HepG2 (cell line): ENCODE results near the gene PDGFA. TPM values are rescaled to one million over a fixed set of nuclear protein-coding genes. Genes with fewer than 3 reads are reported as not detected.

ENCODE experiments used
- ASH2L ChIP-seq: fragments of 300-600, 200-600 bp; sonication (generic); IDR thresholded peaks from 2 replicates; pipeline ENCODE4 v1.7.0; 2017; ENCODE audit warnings: low read depth, mild to moderate bottlenecking, moderate library complexity, mixed read lengths, low read length; ENCODE audit not compliant: insufficient read length
- BHLHE40 ChIP-seq: IDR thresholded peaks from 2 replicates; pipeline ENCODE4 v1.6.1; 2011; ENCODE audit warnings: low read length, improper control_type of control experiment
- CBX2 ChIP-seq, 2 experiments: fragments of 200-600 bp in 1 of 2; sonication (generic); formaldehyde crosslinking in 1 of 2; IDR thresholded peaks; 2 replicates each; pipeline versions ENCODE4 v1.7.0 to v1.8.1; 2018 to 2022; ENCODE audit warnings: low read depth in 2 of 2, low read length in 1 of 2, mild to moderate bottlenecking in 1 of 2, missing genetic modification reagents in 1 of 2
- FOXO1 ChIP-seq: sonication (generic); formaldehyde crosslinking; IDR thresholded peaks from 2 replicates; pipeline ENCODE4 v1.4.0; 2020; ENCODE audit warnings: missing genetic modification reagents
- FOXP1 ChIP-seq, 2 experiments: fragments of 450-650 bp in 1 of 2; IDR thresholded peaks; 2 replicates each; pipeline ENCODE4 v1.6.1; 2017 to 2018; ENCODE audit warnings: antibody characterized with exemption in 1 of 2
- GABPB1 ChIP-seq: IDR thresholded peaks from 2 replicates; pipeline ENCODE4 v1.6.1; 2016; ENCODE audit warnings: mild to moderate bottlenecking, missing genetic modification reagents, moderate library complexity, missing compliant biosample characterization
- HOXD1 ChIP-seq: sonication (generic); formaldehyde crosslinking; IDR thresholded peaks from 2 replicates; pipeline ENCODE4 v1.5.0; 2020; ENCODE audit warnings: missing genetic modification reagents
- RAD21 ChIP-seq: fragments of 450-650 bp; formaldehyde crosslinking; IDR thresholded peaks from 2 replicates; pipeline ENCODE4 v1.5.0; 2020; ENCODE audit warnings: mild to moderate bottlenecking
- REL ChIP-seq: sonication (generic); formaldehyde crosslinking; conservative IDR thresholded peaks from 2 replicates; pipeline ENCODE4 v1.8.0; 2022; ENCODE audit warnings: mild to moderate bottlenecking, missing genetic modification reagents, moderate library complexity
- RXRB ChIP-seq: IDR thresholded peaks from 2 replicates; pipeline ENCODE4 v1.6.1; 2016; ENCODE audit warnings: borderline replicate concordance, missing genetic modification reagents, missing compliant biosample characterization
- STAG1 ChIP-seq: sonication (generic); formaldehyde crosslinking; IDR thresholded peaks from 2 replicates; pipeline ENCODE4 v1.4.0; 2020; ENCODE audit warnings: missing genetic modification reagents
- TAF1 ChIP-seq: sonication (generic); formaldehyde crosslinking; IDR thresholded peaks from 2 replicates; pipeline ENCODE4 v1.4.0; 2020; ENCODE audit warnings: missing genetic modification reagents
- U2AF2 ChIP-seq: fragments of 200-400 bp; formaldehyde crosslinking; IDR thresholded peaks from 2 replicates; pipeline ENCODE4 v1.6.1; 2017; ENCODE audit warnings: low read depth, mild to moderate bottlenecking, low read length
- ZBTB21 ChIP-seq: sonication (generic); formaldehyde crosslinking; IDR thresholded peaks from 2 replicates; pipeline ENCODE4 v1.4.0; 2020; ENCODE audit warnings: missing genetic modification reagents
- ZNF282 ChIP-seq: fragments of 450-650 bp; IDR thresholded peaks from 2 replicates; pipeline ENCODE4 v1.6.1; 2018; ENCODE audit not compliant: partially characterized antibody
- ZNF451 ChIP-seq: sonication (generic); formaldehyde crosslinking; IDR thresholded peaks from 2 replicates; pipeline ENCODE4 v1.5.0; 2020; ENCODE audit warnings: mild to moderate bottlenecking, missing genetic modification reagents
- ZNF558 ChIP-seq: sonication (generic); formaldehyde crosslinking; IDR thresholded peaks from 2 replicates; pipeline ENCODE4 v1.9.0; 2022; ENCODE audit warnings: mild to moderate bottlenecking, missing genetic modification reagents, borderline replicate concordance
- ZNF782 ChIP-seq: sonication (generic); formaldehyde crosslinking; IDR thresholded peaks from 2 replicates; pipeline ENCODE4 v1.4.0; 2020; ENCODE audit warnings: missing genetic modification reagents, mild to moderate bottlenecking, borderline replicate concordance
- ZSCAN9 ChIP-seq: IDR thresholded peaks from 2 replicates; pipeline ENCODE4 v1.6.1; 2016; ENCODE audit warnings: borderline replicate concordance
- polyA plus RNA-seq, 8 experiments: library from polyadenylated mRNA; depleted of rRNA in 3 of 8; stranded (reverse) in 7 of 8; unstranded in 1 of 8; fragments of >200 nt; fragmentation: Illumina TruSeq in 4 of 8; extraction: Trizol in 4 of 8; gene quantifications; 2 replicates each; pipeline versions ENCODE4 v1.2.1 to v1.2.3, GENCODE V29; 2011 to 2016; ENCODE audit warnings: low read depth in 4 of 8, missing spikeins in 1 of 8, mixed read lengths in 1 of 8; ENCODE audit not compliant: insufficient read depth in 1 of 8
- total RNA-seq, 5 experiments: library from RNA; depleted of rRNA; stranded (reverse); fragments of >200 nt; fragmentation: Illumina TruSeq; extraction: Trizol; gene quantifications; 2 replicates each; pipeline ENCODE4 v1.2.3, GENCODE V29; 2016; ENCODE audit warnings: low read depth in 1 of 5
- TF ChIP-seq, protein P1 (sequence below): sonication (generic); formaldehyde crosslinking; IDR thresholded peaks from 2 replicates; pipeline ENCODE4 v1.4.0; 2020; ENCODE audit warnings: missing genetic modification reagents
- TF ChIP-seq, protein P2 (sequence below): IDR thresholded peaks from 2 replicates; pipeline ENCODE4 v1.6.1; 2016; ENCODE audit warnings: missing genetic modification reagents, missing compliant biosample characterization
- TF ChIP-seq, protein P3 (sequence below): sonication (generic); formaldehyde crosslinking; IDR thresholded peaks from 2 replicates; pipeline ENCODE4 v1.9.0; 2021; ENCODE audit warnings: mild to moderate bottlenecking, missing genetic modification reagents

Gene PDGFA
- total and polyA plus RNA-seq, 2 of the 13 experiments (the other 11 are each of a cell fraction or from before 2014, with no cell fraction given) = 1.5 to 3.4 TPM

DNA sequence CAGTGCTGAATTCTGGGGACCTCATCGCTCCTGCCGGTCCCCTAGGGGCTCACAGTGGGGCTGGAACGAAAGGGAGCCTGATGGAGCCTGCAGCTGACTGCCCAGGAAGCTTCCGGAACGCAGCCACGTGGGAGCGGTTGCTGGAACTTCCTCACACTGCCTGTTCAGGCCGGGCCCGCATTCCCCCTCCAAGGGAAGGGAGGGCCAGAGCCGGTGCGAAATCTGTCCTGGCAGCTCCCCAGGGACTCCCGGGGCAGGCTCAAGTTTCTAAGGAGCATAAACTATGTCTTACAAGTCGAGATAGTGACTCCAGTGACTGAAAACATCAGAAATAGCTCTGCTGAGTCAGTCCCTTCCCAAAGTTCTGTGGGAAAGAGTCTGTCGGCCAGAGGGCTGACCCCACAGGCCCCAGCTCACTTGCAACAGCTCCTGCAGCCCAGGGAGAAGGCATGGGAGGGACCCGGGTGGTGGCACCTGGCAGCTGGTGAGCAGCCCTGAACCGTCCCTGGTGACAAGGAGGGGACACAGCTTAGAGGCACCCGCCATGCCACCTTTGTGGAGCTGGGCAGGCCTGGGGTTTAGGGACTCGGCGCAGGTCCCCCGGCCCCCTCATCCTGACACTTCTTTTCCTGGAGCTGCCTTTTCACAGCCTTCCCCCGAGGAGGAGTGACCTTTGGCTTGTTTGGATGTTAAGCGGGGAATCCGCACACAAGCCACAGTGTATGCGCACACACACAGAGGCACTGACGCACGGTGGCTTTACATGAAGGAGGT is 47.6 kb downstream of the PDGFA start (continued):
- TF ChIP-seq, protein P1, sequence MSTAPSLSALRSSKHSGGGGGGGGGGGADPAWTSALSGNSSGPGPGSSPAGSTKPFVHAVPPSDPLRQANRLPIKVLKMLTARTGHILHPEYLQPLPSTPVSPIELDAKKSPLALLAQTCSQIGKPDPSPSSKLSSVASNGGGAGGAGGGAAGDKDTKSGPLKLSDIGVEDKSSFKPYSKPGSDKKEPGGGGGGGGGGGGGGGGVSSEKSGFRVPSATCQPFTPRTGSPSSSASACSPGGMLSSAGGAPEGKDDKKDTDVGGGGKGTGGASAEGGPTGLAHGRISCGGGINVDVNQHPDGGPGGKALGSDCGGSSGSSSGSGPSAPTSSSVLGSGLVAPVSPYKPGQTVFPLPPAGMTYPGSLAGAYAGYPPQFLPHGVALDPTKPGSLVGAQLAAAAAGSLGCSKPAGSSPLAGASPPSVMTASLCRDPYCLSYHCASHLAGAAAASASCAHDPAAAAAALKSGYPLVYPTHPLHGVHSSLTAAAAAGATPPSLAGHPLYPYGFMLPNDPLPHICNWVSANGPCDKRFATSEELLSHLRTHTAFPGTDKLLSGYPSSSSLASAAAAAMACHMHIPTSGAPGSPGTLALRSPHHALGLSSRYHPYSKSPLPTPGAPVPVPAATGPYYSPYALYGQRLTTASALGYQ (CRISPR knock-in tag) = no peak; the same call in 1 of the 2 replicates
- TF ChIP-seq ZNF451 (CRISPR knock-in tag) = 0 out of 2 replicates have a peak, but pooled peaks have one; percentile 61
- TF ChIP-seq STAG1 (CRISPR knock-in tag) = no peak
- no peak for TF ChIP-seq ZNF282
- TF ChIP-seq ZNF558 (CRISPR knock-in tag) = no peak
- TF ChIP-seq REL = peak; percentile 61; the same call in 1 of the 2 replicates
- no peak for TF ChIP-seq U2AF2
- TF ChIP-seq TAF1 (CRISPR knock-in tag) = 0 out of 2 replicates have a peak, but pooled peaks have one; percentile 22
- no peak for TF ChIP-seq ZBTB21 (CRISPR knock-in tag)
- TF ChIP-seq, protein P2, sequence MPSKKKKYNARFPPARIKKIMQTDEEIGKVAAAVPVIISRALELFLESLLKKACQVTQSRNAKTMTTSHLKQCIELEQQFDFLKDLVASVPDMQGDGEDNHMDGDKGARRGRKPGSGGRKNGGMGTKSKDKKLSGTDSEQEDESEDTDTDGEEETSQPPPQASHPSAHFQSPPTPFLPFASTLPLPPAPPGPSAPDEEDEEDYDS = peak; percentile 54; the same call in 1 of the 2 replicates
- no peak for TF ChIP-seq CBX2 (IDR thresholded peaks at IDR 0.05; ENCODE audit: low read depth, low read length)
- no peak for TF ChIP-seq CBX2 (CRISPR knock-in tag; IDR thresholded peaks at IDR 0.05; ENCODE audit: low read depth)
- TF ChIP-seq GABPB1 (CRISPR knock-in tag) = peak; percentile 75
- no peak for TF ChIP-seq ZSCAN9 (CRISPR knock-in tag)
- peak; percentile 43; the same call in 1 of the 2 replicates for TF ChIP-seq BHLHE40
- peak; percentile 48; the same call in 1 of the 2 replicates for TF ChIP-seq RXRB (CRISPR knock-in tag)
- TF ChIP-seq ASH2L = peak; percentile 75
- no peak for TF ChIP-seq ZNF782 (CRISPR knock-in tag)
- 0 out of 2 replicates have a peak, but pooled peaks have one; percentile 12 for TF ChIP-seq RAD21
- no peak for TF ChIP-seq FOXP1 (IDR thresholded peaks at IDR 0.05)
- peak; percentile 42 for TF ChIP-seq FOXP1 (CRISPR knock-in tag; IDR thresholded peaks at IDR 0.05)
- TF ChIP-seq, protein P3, sequence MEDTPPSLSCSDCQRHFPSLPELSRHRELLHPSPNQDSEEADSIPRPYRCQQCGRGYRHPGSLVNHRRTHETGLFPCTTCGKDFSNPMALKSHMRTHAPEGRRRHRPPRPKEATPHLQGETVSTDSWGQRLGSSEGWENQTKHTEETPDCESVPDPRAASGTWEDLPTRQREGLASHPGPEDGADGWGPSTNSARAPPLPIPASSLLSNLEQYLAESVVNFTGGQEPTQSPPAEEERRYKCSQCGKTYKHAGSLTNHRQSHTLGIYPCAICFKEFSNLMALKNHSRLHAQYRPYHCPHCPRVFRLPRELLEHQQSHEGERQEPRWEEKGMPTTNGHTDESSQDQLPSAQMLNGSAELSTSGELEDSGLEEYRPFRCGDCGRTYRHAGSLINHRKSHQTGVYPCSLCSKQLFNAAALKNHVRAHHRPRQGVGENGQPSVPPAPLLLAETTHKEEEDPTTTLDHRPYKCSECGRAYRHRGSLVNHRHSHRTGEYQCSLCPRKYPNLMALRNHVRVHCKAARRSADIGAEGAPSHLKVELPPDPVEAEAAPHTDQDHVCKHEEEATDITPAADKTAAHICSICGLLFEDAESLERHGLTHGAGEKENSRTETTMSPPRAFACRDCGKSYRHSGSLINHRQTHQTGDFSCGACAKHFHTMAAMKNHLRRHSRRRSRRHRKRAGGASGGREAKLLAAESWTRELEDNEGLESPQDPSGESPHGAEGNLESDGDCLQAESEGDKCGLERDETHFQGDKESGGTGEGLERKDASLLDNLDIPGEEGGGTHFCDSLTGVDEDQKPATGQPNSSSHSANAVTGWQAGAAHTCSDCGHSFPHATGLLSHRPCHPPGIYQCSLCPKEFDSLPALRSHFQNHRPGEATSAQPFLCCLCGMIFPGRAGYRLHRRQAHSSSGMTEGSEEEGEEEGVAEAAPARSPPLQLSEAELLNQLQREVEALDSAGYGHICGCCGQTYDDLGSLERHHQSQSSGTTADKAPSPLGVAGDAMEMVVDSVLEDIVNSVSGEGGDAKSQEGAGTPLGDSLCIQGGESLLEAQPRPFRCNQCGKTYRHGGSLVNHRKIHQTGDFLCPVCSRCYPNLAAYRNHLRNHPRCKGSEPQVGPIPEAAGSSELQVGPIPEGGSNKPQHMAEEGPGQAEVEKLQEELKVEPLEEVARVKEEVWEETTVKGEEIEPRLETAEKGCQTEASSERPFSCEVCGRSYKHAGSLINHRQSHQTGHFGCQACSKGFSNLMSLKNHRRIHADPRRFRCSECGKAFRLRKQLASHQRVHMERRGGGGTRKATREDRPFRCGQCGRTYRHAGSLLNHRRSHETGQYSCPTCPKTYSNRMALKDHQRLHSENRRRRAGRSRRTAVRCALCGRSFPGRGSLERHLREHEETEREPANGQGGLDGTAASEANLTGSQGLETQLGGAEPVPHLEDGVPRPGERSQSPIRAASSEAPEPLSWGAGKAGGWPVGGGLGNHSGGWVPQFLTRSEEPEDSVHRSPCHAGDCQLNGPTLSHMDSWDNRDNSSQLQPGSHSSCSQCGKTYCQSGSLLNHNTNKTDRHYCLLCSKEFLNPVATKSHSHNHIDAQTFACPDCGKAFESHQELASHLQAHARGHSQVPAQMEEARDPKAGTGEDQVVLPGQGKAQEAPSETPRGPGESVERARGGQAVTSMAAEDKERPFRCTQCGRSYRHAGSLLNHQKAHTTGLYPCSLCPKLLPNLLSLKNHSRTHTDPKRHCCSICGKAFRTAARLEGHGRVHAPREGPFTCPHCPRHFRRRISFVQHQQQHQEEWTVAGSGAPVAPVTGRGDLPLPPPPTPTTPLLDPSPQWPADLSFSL (CRISPR knock-in tag) = no peak
- TF ChIP-seq HOXD1 (CRISPR knock-in tag) = no peak
- TF ChIP-seq FOXO1 (CRISPR knock-in tag) = 0 out of 2 replicates have a peak, but pooled peaks have one; percentile 55
